Measurements from ENCODE around the gene TFF1.

The TFF1 gene

GRCh38 chr21:42360317-42360716 lies 6.0 kb downstream of the TFF1 start:
- DNase-seq = peak; percentile 26

DNA sequence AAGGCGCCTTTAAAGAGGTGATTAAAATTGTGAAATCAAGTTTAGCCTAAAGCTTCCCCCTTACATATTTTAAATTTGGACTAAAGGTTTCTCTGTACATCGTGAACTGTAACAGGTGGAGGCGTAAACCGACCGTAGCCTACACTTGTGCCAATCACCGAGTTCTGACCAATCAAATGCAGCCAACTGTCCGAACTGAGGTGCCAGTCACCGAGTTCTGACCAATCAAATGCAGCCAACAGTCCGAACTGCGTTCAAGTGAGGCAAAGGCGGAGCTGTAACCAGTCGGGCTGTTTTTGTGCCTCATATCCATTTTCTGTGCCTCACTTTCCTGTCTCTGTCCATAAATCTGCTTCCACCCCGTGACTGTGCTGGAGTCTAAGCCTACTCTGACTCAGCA lies 7.4 kb downstream of the TFF1 start:
- no peak for DNase-seq

DNA sequence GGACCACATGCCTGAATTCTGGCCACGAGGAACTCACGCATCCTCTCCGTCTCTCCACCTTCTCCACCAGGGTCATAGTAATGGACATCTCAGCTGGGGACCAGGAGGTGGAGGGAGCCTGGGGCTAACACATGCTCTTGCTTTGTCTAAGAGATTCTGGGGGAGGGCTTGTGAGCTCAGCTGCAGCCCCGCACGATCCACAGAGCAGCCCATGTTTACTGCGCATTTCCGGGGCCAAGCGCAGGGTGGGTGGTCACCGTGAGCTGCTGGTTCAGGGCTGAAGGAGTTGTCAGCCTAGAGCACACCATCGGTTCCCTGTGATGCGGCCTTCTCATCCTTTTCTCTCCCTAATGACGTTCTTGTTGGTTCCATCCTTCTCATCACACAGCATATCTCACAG lies 8.1 kb downstream of the TFF1 start:
- no peak for DNase-seq

DNA sequence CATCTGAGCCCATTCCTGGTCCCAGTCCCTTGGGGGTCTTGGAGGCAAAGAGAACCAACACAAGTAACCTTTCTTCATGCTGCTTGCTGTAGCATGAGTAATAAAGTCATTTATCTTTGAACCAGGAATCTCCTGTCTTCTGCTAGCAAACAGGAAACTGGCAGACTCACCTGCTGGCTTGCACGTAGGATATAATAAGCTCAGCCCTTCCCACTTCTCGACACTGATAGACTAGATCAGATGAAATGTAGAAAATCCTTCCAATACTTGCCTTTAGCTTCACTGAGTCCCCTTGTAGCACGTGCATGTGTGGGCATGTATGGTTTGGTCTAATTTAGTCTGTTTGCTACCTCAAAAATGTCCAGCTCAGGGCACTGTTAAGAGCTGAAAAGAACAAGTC lies 9.0 kb downstream of the TFF1 start:
- DNase-seq = no peak

GRCh38 chr21:42356650-42357049 lies 9.7 kb downstream of the TFF1 start:
- DNase-seq = peak; percentile 56

DNA sequence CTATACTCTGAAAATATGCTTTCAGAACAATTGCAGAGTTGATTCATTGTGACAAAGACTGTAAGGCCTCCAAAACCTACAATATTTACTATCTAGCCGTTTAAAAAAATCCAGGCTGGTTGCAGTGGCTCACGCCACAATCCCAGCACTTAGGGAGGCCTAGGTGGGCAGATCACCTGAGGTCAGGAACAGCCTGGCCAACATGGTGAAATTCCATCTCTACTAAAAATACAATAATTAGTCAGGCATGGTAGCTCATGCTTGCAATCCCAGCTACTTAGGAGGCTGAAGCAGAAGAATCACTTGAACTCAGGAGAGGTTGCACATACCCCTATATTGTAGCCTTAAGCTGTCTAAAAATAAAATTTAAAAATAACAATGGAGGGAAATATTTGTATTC lies 10.3 kb downstream of the TFF1 start:
- DNase-seq = no peak

DNA sequence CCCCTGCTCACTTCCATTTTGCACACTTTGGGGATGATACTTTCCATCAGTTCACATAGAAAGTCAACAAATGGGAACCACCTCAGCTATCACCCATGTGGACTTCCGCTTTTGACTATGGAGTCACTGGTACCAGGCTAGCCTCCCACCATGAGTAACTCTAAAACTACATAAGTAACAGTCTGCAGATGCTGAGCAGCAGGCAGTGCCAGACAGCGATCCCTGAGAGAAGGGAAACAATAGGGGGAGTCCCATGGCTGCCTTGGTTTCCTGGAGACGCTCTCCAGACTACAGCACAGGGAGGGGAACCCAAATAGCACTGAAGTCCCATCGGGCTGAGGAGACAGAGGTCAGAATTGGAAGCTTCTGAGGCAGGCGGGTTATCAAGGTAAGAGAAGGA lies 12.7 kb downstream of the TFF1 start:
- no peak for DNase-seq

GRCh38 chr21:42352441-42353095 lies 13.8 kb downstream of the TFF1 start:
- DNase-seq = no peak

DNA sequence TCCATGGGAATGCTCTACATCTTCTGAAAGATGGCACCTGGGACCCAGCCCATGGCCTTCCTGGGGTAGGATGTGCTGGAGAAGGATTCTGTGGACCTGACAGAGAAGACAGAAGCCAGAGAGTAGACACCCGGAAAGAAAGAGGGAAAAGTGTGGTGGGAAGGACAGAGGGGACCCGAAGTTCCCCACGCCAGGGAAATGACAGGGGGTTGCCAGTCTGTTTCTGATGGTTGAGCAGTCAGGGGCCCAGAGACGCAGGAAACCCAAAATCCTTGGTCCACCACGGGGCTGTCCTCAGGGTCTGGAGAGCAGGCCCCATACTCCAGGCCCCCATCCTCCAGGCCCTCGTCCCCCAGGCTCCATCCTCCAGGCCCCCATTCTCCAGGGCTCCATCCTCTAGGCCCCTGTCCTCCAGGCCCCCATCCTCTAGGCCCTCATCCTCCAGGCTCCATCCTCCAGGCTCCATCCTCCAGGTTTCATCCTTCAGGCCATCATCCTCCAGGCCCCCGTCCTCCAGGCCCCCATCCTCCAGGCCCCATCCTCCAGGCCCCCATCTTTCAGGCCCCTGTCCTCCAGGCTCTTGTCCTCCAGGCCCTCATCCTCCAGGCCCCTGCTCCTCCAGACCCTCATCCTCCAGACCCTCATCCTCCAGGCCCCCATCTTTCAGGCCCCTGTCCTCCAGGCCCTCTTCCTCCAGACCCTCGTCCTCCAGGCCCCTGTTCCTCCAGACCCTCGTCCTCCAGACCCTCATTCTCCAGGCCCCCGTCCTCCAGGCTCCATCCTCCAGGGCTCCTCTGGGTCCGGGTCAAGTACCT lies 14.5 kb downstream of the TFF1 start:
- DNase-seq = no peak

- DNase-seq = no peak
Observed at GRCh38 chr21:42350927-42351426, 15.4 kb downstream of the TFF1 start, which contains the start of gene TFF2. Gene TFF2, minus strand, starts transcription at chr21:42350994. Its CDS starts 37 bp downstream, at chr21:42350957.

GRCh38 chr21:42350318-42350910 lies 15.9 kb downstream of the TFF1 start:
- DNase-seq = no peak

DNA sequence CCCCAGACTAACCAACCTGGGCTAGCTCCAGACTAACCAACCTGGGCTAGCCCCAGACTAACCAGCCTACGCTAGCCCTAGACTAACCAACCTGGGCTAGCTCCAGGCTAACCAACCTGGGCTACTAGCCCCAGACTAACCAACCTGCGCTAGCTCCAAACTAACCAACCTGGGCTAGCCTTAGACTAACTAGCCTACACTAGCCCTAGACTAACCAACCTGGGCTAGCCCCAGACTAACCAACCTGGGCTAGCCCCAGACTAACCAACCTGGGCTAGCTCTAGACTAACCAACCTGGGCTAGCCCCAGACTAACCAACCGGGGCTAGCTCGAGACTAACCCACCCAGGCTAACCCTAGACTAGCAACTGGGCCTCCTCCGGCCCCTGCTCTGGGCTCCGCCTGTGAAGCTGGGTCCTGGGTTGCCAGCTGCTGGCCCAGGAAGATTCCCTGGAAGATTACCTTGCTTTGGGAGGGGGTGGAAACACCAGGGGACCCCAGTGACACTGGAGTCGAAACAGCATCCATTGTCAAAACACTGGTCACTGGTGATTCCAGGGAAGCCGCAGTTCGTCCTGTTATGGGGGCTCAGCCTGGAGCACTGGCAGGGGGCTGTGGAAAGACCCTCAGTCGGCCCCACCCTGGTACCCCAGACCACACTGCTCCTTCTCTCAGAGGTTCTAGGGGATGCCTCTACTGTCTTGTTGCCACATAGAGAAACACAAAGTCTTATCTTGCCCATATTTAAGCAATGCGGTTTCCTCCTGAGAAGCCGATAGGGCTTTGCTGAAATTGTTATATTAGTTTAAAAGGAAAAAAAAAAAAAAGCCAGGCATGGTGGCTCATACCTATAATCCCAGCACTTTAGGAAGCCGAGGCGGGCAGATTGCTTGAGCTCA lies 16.7 kb downstream of the TFF1 start:
- peak; percentile 43 for DNase-seq

GRCh38 chr21:42348762-42349161 lies 17.6 kb downstream of the TFF1 start:
- no peak for DNase-seq

- no peak for DNase-seq
Observed at GRCh38 chr21:42347601-42348327, 18.6 kb downstream of the TFF1 start.

- DNase-seq = no peak
Observed at GRCh38 chr21:42346866-42347600, 19.3 kb downstream of the TFF1 start.

GRCh38 chr21:42346441-42346840 lies 19.9 kb downstream of the TFF1 start:
- no peak for DNase-seq

DNA sequence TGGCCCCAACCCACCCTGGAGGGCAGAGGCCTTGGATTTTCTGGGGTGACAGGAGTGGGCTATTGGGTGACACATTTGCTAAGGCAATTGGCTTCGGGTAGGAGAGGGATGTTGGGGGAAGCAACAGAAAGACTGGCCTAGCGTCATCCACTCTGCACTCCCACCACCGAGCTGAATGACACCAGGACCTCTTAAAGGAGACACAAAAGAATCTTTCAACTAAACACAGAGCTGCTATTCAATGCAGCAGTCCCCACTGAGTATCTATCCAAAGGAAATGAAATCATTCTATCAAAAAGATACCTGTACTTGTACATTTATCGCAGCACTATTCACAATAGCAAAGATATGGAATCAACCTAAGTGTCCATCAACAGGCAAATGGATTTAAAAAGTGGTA lies 21.7 kb downstream of the TFF1 start:
- no peak for DNase-seq

DNA sequence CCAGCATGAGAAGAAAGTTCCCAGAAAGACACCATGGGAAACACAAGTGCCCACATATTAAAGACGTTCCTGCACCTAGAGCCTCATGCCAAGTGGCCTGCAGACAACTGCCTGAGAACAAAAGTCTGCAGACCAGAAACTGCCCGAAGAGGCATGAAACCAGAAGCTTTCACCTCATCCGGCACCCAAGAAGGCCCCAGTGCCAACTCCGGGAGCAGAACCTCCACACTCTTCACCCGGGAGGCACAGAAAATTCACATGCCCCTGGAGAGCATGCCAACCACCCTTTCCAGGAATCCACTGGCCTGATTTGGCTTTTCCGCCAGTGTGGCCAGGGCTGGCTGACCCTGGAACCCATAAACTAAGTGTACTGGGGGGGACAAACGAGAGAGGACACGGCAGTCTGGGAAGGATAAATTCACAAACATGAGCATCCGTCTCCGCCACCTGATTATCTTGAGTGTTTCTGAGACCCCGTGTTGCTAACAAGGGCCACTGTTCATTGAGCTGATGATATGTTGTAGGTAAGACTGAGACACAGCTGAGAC lies 22.3 kb downstream of the TFF1 start:
- DNase-seq = no peak

DNA sequence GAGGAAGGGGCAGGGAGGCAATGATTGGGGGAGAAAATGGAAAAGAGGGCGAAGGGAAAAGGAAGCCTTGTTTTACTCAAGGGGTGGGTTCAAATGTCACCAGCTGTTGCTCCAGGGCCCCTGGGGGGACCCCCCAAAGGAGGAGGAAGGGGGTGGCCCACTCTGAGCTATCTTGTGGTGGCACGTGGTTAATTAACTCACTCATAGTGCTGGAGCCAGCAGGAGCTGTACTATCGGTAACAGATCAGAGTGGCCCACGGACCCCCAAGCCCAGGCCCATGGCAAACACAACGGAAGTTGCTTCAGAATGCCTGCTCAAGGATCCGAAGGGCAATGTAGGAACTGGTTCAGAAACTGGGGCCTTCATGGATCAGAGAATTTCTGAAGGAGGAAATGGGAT lies 22.8 kb downstream of the TFF1 start:
- DNase-seq = no peak

- no peak for DNase-seq
Observed at GRCh38 chr21:42343101-42343500, 23.2 kb downstream of the TFF1 start.

Measured in hematopoietic multipotent progenitor cell treated with erythropoietin and hydrocortisone succinate and interleukin-3 and kit ligand, for 8 days (in vitro differentiated cells).